T-helper 2 cell treated with Interferon-gamma antibody and Interleukin-4, amounts not matched to agents 5 μg/mL and 100 μg/mL, for 36 hours (primary cell): ENCODE measurements around the gene HSD17B11.
A peak's percentile ranks its signal among the peaks of the same experiment; 100 is the strongest.
"Not testable (repeated sequence)": the region's sequence is repeated elsewhere in the genome, so short reads cannot be mapped to it uniquely, and the experiment has no call there.

ENCODE experiments used
- DNase-seq: peaks from one replicate; pipeline ENCODE4 v3.0.0; 2021; ENCODE audit warnings: low spot score
- H3K27ac Mint-ChIP-seq: one replicate; pipeline ENCODE4 v1.8.0; 2021; ENCODE audit warnings: mild to moderate bottlenecking, mixed read lengths
- H3K27me3 Mint-ChIP-seq: one replicate; pipeline ENCODE4 v1.8.0; 2021; ENCODE audit warnings: low read depth, mixed read lengths
- H3K36me3 Mint-ChIP-seq: one replicate; pipeline ENCODE4 v1.8.0; 2021; ENCODE audit warnings: low read depth, mixed read lengths
- H3K4me1 Mint-ChIP-seq: one replicate; pipeline ENCODE4 v1.8.0; 2021; ENCODE audit warnings: low read depth, mixed read lengths
- H3K4me3 Mint-ChIP-seq: one replicate; pipeline ENCODE4 v1.8.0; 2022; ENCODE audit warnings: mild to moderate bottlenecking, moderate library complexity, mixed read lengths
- H3K9me3 Mint-ChIP-seq: one replicate; pipeline ENCODE4 v1.8.0; 2021; ENCODE audit warnings: mixed read lengths

Gene HSD17B11

DNA sequence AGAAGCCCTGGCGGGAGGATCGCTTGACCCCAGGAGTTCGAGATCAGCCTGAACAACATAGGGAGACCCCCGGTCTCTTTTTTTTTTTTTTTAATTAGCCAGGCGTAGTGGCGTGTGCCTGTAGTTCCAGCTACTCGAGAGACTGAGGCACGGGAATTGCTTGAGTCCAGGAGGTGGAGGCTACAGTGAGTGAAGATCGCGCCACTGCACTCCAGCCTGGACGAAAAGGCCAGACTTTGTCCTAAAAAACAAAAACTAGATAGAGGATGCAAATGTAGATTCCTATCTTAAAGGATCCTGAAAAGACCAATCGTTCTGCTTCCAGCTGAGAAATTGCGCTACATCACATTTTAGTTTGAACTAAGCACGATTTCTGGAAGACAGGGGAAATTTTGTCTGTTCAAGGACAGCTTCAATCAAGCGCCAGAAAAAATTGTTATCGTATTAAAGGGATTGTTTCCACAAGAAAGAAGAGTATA, 627 bp upstream of the HSD17B11 start:
- H3K27me3 Mint-ChIP-seq: peaks cover 7% of the 10 kb centered on the region
- peak overlapping the region; percentile 96 for H3K4me3 Mint-ChIP-seq
- DNase-seq: no peak
- no peaks in the 10 kb centered on the region for H3K9me3 Mint-ChIP-seq
- H3K27ac Mint-ChIP-seq: peak overlapping the region; percentile 83
- peaks cover 28% of the 10 kb centered on the region for H3K4me1 Mint-ChIP-seq
- peaks cover 14% of the 10 kb centered on the region for H3K36me3 Mint-ChIP-seq

DNA sequence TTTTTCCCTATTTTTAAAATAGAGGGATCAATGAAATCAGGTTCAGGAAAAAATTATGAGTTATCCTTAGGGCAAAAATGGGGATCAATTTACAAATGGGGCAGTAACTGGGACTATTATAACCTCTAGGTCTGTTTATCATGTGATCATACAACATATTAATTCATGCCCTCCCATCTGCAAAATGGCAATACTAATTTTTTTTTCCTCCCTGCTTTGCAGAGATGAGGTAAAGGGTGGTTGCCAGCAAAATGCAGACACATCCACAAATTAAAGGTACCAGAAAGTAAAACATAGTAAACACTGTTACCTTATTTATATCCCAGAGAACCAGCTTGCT, 467 bp downstream of the HSD17B11 start:
- Mint-ChIP-seq H3K4me3 (peak overlapping the region; percentile 96), H3K9me3 (no peaks in the 10 kb centered on the region), H3K36me3 (peaks cover 14% of the 10 kb centered on the region), H3K4me1 (peaks cover 28% of the 10 kb centered on the region), H3K27ac (peak overlapping the region; percentile 83), H3K27me3 (peaks cover 7% of the 10 kb centered on the region)
- no peak for DNase-seq

DNA sequence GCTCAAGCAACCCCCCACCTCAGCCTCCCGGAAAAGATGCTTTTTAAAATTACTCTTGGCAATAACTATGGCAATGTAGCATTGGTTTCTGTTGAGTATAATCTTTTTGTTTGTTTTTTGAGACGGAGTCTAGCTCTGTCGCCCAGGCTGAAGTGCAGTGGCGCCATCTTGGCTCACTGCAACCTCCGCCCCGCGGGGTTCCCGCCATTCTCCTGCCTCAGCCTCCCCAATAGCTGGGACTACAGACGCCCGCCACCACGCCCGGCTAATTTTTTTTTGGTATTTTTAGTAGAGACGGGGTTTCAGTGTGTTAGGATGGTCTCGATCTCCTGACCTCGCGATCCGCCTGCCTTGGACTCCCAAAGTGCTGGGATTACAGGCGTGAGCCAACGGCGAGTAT, 933 bp downstream of the HSD17B11 start:
- not testable (repeated sequence) for H3K9me3 Mint-ChIP-seq, DNase-seq, H3K27me3 Mint-ChIP-seq
- peaks cover 27% of the 10 kb centered on the region for H3K4me1 Mint-ChIP-seq
- H3K36me3 Mint-ChIP-seq: peaks cover 16% of the 10 kb centered on the region
- H3K4me3 Mint-ChIP-seq: peak overlapping the region; percentile 96
- peak overlapping the region; percentile 83 for H3K27ac Mint-ChIP-seq

DNA sequence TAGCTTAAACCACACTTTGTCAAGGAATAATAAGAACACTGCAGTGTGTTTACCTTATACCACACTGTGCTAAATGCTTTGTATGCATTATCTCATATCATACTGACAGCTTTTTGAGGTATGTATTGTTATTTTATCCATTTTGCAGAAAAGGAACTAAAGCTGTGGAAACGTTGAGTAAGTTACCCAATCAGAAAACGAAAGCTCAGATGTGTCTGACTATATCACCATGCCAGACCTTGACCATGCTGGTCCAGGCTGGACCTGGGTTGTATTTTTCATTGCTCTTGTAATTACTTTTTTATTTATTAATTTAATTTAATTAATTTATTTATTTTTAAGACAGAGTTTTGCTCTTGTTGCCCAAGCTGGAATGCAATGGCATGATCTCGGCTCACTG, 2.1 kb downstream of the HSD17B11 start:
- Mint-ChIP-seq H3K36me3 (peaks cover 22% of the 10 kb centered on the region), H3K4me3 (peak overlapping the region; percentile 96), H3K27ac (no peak overlapping the region), H3K4me1 (peaks cover 31% of the 10 kb centered on the region), H3K9me3 (no peaks in the 10 kb centered on the region), H3K27me3 (peaks cover 7% of the 10 kb centered on the region)
- no peak for DNase-seq

DNA sequence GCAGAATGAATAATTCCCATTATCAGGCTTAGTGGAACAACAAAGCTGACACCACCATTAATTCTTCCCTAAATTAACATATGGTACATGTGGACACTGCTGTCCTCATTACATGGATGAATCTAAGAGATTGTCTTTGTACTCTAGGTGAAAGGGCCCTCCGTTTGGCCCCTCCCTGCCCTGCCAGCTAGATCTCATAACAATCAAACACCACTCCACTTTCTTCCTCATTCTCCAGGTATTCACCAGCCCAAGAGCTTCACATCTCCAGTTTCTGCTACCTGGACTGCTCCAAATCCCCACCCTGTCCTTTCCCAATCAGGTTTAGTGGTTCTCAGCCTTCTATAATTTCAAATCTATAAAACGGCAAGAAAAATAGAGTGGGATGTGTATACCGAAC, 3.8 kb downstream of the HSD17B11 start:
- Mint-ChIP-seq H3K27me3 (peaks cover 2% of the 10 kb centered on the region), H3K4me3 (no peak overlapping the region), H3K27ac (no peak overlapping the region), H3K9me3 (no peaks in the 10 kb centered on the region), H3K4me1 (peaks cover 31% of the 10 kb centered on the region), H3K36me3 (peaks cover 22% of the 10 kb centered on the region)
- no peak for DNase-seq

DNA sequence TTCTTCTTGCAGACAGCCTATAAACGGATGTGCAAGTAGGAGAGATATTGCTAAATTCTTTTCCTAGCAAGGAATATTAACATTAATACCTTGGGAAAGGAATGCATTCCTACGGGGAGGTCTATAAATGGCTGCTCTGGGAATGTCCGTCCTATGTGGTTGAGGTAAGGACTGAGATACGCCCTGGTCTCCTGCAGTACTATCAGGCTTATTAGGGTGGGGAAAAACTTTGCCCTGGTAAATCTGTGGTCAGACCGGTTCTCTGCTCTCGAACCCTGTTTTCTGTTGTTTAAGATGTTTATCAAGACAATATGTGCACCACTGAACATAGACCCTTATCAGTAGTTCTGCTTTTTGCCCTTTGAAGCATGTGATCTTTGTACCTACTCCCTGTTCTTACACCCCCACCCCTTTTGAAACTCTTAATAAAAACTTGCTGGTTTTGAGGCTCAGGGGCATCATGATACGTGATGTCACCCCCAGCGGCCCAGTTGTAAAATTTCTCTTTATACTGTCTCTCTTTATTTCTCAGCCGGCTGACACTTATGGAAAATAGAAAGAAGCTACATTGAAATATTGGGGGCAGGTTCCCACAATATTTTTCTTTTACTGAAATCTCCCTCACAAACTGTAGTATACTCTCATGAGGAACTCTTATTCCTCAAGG, 6.4 kb downstream of the HSD17B11 start:
- not testable (repeated sequence) for H3K9me3 Mint-ChIP-seq, H3K27me3 Mint-ChIP-seq, DNase-seq, H3K27ac Mint-ChIP-seq, H3K4me3 Mint-ChIP-seq
- H3K36me3 Mint-ChIP-seq: peaks cover 27% of the 10 kb centered on the region
- H3K4me1 Mint-ChIP-seq: peaks cover 25% of the 10 kb centered on the region

DNA sequence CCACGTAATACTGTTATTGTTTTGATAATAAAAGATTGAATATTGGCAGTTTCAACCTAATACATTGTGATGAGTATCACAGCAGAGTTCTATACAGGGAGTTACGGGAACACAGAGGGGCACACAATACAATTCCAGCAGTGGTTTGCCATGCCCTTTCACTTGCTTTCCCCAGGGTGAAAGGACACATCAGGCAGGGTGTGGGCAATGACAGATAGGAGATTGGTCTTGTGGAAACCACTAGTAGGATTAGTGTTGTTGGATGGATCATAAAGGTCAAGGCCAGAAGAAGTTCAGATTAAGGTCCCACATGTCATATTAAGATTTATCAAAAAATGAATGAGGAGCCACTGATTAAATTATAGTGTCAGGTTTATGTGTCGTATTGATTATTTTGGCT, 8.1 kb downstream of the HSD17B11 start:
- Mint-ChIP-seq H3K9me3 (no peaks in the 10 kb centered on the region), H3K36me3 (peaks cover 25% of the 10 kb centered on the region), H3K4me3 (no peak overlapping the region), H3K27ac (no peak overlapping the region), H3K4me1 (peaks cover 13% of the 10 kb centered on the region), H3K27me3 (no peaks in the 10 kb centered on the region)
- DNase-seq: no peak

DNA sequence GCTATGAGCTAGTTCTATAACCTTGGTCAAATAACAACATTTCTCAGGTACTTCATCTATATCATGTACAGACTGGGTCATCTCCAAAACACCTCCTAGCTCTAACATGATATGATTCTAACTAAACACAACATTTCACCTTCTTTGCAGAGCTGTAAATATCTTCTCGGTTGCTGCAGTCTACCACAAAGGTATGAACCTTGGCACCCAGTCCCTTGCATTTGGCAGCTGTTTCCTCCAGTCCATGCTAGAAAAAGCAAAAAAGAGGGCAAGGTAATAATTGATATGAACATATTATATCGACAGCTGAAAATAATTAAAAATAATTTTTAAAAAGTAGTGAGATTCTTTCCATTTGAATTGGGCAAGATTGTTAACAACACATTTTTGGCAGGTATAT, 8.9 kb downstream of the HSD17B11 start:
- H3K9me3 Mint-ChIP-seq: no peaks in the 10 kb centered on the region
- peaks cover 6% of the 10 kb centered on the region for H3K4me1 Mint-ChIP-seq
- H3K36me3 Mint-ChIP-seq: peaks cover 19% of the 10 kb centered on the region
- DNase-seq: no peak
- H3K27ac Mint-ChIP-seq: no peak overlapping the region
- no peak overlapping the region for H3K4me3 Mint-ChIP-seq
- H3K27me3 Mint-ChIP-seq: no peaks in the 10 kb centered on the region

DNA sequence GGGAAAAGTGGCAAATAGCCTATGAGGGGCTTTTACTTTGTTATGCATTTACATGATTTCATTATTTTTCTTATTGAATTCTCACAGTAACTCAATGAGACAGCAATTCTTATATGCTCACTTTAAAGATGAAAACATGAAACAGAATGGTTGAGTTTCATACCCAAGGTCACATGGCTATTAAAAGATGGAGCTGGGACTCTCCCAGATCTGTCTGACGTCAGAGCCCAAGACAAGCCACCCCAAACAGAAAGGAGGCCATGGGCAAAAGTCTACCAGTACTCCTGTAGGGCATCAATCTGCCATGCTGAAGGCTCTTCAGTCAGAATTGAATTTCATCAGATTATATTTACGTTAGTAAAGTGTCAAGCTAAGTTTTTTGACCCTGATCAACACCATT, 13.2 kb downstream of the HSD17B11 start:
- Mint-ChIP-seq H3K4me3 (no peak overlapping the region), H3K4me1 (peaks cover 1% of the 10 kb centered on the region), H3K36me3 (peaks cover 15% of the 10 kb centered on the region), H3K9me3 (no peaks in the 10 kb centered on the region), H3K27ac (no peak overlapping the region), H3K27me3 (no peaks in the 10 kb centered on the region)
- DNase-seq: no peak

DNA sequence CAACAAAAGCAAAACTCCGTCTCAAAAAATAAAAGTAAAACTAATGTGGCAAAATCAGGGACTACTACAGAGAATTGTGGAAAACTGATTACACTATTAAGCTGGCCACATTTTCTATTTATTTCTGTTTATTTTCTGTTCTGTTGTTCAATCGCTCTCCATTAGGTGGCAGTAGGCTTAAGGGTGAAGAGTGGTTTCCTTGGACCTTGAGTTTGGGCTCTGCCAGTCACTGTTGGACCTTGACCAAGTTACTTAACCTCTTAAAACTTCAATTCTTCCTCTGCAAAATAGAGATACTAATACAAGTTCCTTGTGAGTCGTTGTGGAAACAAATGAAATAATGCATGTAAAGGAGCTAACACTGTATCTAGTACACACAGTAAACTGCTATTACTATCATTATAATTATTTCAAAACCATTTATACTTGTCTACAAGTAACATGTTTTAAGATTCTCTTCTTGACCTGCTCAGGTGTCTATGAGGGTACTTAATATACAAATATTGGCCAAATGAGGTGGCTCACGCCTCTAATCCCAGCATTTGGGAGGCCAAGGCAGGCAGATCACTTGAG, 15.2 kb downstream of the HSD17B11 start:
- H3K4me1 Mint-ChIP-seq: peaks cover 1% of the 10 kb centered on the region
- H3K9me3 Mint-ChIP-seq: no peaks in the 10 kb centered on the region
- no peak overlapping the region for H3K27ac Mint-ChIP-seq
- no peak for DNase-seq
- no peak overlapping the region for H3K4me3 Mint-ChIP-seq
- peaks cover 21% of the 10 kb centered on the region for H3K36me3 Mint-ChIP-seq
- no peaks in the 10 kb centered on the region for H3K27me3 Mint-ChIP-seq

DNA sequence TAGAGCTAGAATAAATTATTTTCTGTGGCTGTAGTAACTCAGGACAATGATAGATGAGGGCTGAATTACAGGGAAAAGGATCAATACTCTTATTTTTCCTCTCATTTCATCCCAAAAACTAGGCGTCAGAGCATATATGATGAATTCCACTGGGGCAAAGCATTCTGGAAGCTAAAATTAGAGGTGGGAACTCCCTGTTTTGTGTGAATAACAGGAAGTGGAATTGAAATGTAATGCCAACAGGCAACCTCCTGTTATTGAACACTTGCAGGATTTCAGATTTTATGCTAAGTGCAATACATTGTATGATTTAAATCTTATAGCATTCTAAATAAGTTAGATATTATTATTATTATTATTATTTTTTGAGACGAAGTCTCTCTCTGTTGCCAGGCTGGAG, 20.9 kb downstream of the HSD17B11 start:
- Mint-ChIP-seq H3K27me3 (no peaks in the 10 kb centered on the region), H3K36me3 (peaks cover 37% of the 10 kb centered on the region), H3K27ac (no peak overlapping the region), H3K4me3 (no peak overlapping the region), H3K4me1 (peaks cover 3% of the 10 kb centered on the region), H3K9me3 (no peaks in the 10 kb centered on the region)
- no peak for DNase-seq

DNA sequence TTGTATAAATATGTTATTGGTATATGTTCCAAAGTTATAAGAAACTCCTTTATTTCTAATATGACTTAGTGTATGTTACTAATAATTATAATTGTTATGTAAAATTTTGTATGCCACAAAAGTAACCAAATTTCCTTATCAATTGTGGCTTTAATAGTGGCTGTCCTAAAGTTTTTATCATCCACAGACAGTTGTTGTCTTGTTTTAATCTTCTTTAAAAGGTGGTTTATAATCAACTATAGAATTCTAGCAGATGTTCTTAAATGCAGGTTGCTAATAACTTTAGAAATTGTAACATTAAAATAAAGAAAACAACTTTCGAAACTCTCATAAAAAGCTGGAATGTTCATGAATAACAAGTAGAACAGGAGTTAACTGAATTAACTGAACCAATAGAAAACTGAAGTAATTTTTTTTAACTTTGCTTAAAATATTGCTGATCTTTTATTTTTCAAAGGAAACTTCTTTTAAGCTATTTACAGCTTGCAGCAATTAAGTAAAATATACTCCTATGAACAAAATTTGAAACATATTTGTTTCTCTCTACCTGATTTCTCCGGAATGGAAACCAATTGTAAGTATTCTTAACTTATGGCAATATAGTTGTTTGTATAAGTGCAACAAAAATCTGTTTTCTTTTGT, 24.3 kb downstream of the HSD17B11 start:
- DNase-seq: no peak
- H3K27me3 Mint-ChIP-seq: no peaks in the 10 kb centered on the region
- H3K4me1 Mint-ChIP-seq: peaks cover 3% of the 10 kb centered on the region
- no peak overlapping the region for H3K27ac Mint-ChIP-seq
- peaks cover 40% of the 10 kb centered on the region for H3K36me3 Mint-ChIP-seq
- H3K9me3 Mint-ChIP-seq: no peaks in the 10 kb centered on the region
- no peak overlapping the region for H3K4me3 Mint-ChIP-seq

DNA sequence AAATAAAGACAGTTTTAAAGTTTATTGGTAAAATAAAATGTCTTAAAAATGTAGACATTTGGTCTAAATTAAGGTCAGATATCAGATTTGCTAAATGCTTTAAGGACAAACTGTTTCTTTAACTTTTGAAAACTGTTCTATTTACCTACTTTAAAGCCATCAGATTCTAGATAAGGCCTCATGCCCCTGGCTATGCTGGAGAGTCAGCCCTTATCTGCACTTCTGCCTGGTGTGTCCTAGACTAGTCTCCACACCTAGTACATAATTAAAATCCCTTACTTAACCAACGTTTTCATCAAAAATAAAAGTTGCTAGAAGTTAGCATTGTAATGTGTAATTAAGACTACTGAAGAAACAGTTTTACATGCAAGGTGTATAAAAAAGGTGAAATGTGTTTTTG, 25.6 kb downstream of the HSD17B11 start:
- Mint-ChIP-seq H3K27ac (no peak overlapping the region), H3K36me3 (peaks cover 33% of the 10 kb centered on the region), H3K9me3 (no peaks in the 10 kb centered on the region), H3K4me3 (no peak overlapping the region), H3K27me3 (no peaks in the 10 kb centered on the region), H3K4me1 (peaks cover 3% of the 10 kb centered on the region)
- DNase-seq: no peak

DNA sequence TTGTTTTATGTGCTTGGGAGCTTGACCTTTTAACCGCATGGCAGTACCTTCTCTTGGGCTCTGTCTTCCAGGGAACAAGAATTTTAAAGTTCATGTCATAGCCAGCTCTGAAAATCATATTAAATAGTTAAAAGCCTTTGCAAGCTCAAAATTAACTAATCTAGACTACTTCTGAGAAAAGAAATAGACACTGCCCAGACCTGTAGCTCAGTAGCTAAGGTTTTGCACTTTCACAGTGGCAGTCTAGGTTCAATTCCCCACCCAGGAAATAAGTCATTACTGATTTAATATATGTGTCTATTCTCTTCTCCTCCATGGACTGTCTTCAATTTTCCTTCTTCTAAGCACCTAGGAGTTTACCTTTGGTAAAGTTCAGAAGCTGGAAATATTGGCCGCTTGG, 27.4 kb downstream of the HSD17B11 start:
- DNase-seq: no peak
- no peaks in the 10 kb centered on the region for H3K4me1 Mint-ChIP-seq
- peaks cover 31% of the 10 kb centered on the region for H3K36me3 Mint-ChIP-seq
- H3K27ac Mint-ChIP-seq: no peak overlapping the region
- H3K27me3 Mint-ChIP-seq: no peaks in the 10 kb centered on the region
- no peak overlapping the region for H3K4me3 Mint-ChIP-seq
- no peaks in the 10 kb centered on the region for H3K9me3 Mint-ChIP-seq
